Measurements from ENCODE around the gene NFIA.

NFIA gene

GRCh38 chr1:61370177-61370912 lies 288.0 kb downstream of the NFIA start:
- DNase-seq (ENCODE audit: low read depth): no peak

GRCh38 chr1:61370913-61371279 lies 288.5 kb downstream of the NFIA start:
- DNase-seq (ENCODE audit: low read depth): no peak

- DNase-seq (ENCODE audit: low read depth): no peak
Observed at GRCh38 chr1:61372944-61373343, 290.6 kb downstream of the NFIA start.

- DNase-seq (ENCODE audit: low read depth): no peak
Observed at GRCh38 chr1:61374156-61374555, 291.8 kb downstream of the NFIA start.

- DNase-seq (ENCODE audit: low read depth): no peak
Observed at GRCh38 chr1:61375082-61375880, 292.9 kb downstream of the NFIA start.

GRCh38 chr1:61376151-61376550 lies 293.8 kb downstream of the NFIA start:
- no peak for DNase-seq (ENCODE audit: low read depth)

- DNase-seq (ENCODE audit: low read depth): no peak
Observed at GRCh38 chr1:61377242-61377958, 295.0 kb downstream of the NFIA start.

GRCh38 chr1:61378494-61379180 lies 296.3 kb downstream of the NFIA start:
- DNase-seq (ENCODE audit: low read depth): no peak

- no peak for DNase-seq (ENCODE audit: low read depth)
Observed at GRCh38 chr1:61379693-61380092, 297.3 kb downstream of the NFIA start.

- DNase-seq (ENCODE audit: low read depth): no peak
Observed at GRCh38 chr1:61380561-61380960, 298.2 kb downstream of the NFIA start.

- DNase-seq (ENCODE audit: low read depth): no peak
Observed at GRCh38 chr1:61386323-61386722, 304.0 kb downstream of the NFIA start.

GRCh38 chr1:61386770-61387169 lies 304.4 kb downstream of the NFIA start:
- DNase-seq (ENCODE audit: low read depth): no peak

GRCh38 chr1:61387829-61388228 lies 305.5 kb downstream of the NFIA start:
- DNase-seq (ENCODE audit: low read depth): no peak

- no peak for DNase-seq (ENCODE audit: low read depth)
Observed at GRCh38 chr1:61388566-61388965, 306.2 kb downstream of the NFIA start.

GRCh38 chr1:61389194-61389925 lies 307.0 kb downstream of the NFIA start:
- DNase-seq (ENCODE audit: low read depth): no peak

- no peak for DNase-seq (ENCODE audit: low read depth)
Observed at GRCh38 chr1:61389926-61390845, 307.8 kb downstream of the NFIA start.

GRCh38 chr1:61391730-61392129 lies 309.4 kb downstream of the NFIA start:
- DNase-seq (ENCODE audit: low read depth): no peak

- DNase-seq (ENCODE audit: low read depth): no peak
Observed at GRCh38 chr1:61392409-61393242, 310.3 kb downstream of the NFIA start.

GRCh38 chr1:61393575-61393974 lies 311.2 kb downstream of the NFIA start:
- DNase-seq (ENCODE audit: low read depth): no peak

All from T follicular helper cell (primary cell).